Germinal center (tissue), 1 donor: ENCODE measurements around the gene ALK.
A peak's percentile ranks its signal among the peaks of the same experiment; 100 is the strongest.
"Not testable (repeated sequence)": the region's sequence is repeated elsewhere in the genome, so short reads cannot be mapped to it uniquely, and the experiment has no call there.

ENCODE experiments used
- DNase-seq: peaks from one replicate; pipeline ENCODE4 v3.0.0; 2012; ENCODE audit warnings: mixed read lengths, low spot score

The ALK gene

DNA sequence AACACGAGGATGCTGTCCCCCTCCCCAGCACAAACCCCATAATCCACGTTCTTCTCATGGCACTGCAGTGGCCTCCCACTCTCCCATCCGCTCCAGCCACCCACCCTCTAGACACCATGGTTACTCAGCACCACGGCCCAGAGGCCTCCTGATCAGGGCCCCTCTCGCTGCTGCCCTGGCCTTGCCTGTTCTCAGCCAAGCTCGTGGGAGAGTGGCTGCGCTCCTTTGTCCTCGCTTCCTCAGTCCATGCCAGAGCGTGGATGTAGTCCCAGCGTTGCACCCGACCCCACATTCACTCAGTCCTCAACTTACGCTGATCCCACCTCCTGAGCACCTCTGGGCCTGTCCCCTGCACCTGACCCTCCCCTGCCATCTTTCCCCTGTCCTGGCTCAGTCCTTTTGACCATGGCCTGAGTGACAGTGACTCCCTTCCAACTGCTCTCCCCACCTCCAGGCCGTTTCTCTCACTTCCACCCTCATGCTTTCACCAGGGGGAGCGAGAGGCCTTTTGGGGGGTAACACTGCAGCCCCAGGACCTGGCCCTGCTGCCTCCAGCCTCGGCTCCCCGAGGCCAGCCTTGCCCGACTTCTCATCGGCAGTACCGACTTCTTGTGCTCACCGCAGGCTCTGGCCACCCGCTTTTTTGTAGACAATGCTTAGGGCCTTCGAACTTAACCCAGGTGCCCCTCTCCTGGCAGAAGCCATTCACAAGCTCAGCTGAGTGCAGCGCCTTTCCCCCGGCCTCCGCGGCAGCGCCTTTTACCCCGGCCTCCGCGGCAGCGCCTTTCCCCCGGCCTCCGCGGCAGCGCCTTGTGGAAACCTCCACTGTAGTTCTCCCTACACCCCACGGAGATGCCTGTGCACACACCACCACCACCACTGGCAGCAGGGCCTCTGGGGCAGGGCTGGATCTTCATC is 674.7 kb downstream of the ALK start:
- DNase-seq: no peak

DNA sequence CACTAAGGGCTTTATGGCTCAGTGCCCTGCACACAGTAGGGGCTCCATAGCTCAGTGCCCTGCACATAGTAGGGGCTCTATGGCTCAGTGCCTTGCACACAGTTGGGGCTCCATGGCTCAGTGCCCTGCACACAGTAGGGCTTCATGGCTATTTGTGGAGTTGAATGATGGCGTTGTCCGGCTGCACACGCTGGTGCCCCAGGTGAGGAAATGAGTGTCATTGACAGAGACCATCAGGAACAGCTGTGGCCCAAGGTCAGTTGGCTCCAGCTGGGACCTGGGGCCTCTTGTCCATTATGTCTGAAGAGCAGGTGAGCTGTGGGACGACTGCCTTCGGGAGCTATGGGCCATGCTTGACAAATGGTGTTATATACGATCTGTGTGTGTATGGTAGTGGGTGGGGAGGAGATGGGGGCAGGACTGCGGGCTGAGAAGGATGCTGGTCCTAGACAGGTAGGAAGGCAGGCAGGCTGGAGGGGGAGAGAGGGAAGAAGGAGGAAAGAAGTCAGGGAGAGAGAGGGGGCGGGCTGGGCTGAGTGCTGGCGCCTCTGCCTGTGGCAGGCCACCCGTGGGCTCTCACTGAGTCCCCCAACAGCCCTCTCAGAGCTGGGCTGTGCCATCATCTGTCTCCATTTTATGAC is 675.5 kb downstream of the ALK start:
- DNase-seq: no peak

DNA sequence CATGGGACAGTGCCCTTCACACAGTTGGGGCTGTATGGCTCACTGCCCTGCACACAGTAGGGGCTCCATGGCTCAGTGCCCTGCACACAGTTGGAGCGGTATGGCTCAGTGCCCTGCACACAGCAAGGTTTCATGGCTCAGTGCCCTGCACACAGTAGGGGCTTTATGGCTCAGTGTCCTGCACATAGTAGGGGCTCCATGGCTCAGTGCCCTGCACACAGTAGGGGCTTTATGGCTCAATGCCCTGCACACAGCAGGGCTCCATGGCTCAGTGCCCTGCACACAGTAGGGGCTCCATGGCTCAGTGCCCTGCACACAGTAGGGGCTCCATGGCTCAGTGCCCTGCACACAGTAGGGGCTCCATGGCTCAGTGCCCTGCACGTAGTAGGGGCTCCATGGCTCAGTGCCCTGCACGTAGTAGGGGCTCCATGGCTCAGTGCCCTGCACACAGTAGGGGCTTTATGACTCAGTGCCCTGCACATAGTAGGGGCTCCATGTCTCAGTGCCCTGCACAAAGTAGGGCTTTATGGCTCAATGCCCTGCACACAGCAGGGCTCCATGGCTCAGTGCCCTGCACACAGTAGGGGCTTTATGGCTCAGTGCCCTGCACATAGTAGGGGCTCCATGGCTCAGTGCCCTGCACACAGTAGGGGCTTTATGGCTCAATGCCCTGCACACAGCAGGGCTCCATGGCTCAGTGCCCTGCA is 676.2 kb downstream of the ALK start:
- DNase-seq: not testable (repeated sequence)

- no peak for DNase-seq
Observed at GRCh38 chr2:29242621-29243375, 678.6 kb downstream of the ALK start.

- DNase-seq: peak; percentile 30
Observed at GRCh38 chr2:29241955-29242565, 679.3 kb downstream of the ALK start.

GRCh38 chr2:29241341-29241740 is 680.0 kb downstream of the ALK start:
- no peak for DNase-seq

DNA sequence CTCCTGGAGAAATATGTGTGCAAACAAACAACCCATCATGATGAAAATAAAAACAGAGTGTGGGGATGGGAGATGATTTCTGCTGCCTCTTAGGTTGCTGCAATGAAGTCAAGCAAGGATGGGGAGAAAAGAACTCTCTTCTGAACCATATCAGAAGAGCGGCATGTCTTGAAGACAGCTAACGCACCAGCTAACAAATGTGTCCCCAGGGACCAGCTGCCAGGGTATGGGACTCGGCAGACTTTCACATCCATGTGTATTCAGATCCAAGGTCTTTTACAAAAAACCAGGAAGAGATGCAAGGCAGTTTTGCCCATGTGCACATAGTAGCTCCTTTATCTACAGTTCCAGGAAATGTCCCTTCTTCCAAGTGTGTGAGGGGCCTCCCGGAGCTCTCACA is 680.8 kb downstream of the ALK start:
- DNase-seq: no peak

DNA sequence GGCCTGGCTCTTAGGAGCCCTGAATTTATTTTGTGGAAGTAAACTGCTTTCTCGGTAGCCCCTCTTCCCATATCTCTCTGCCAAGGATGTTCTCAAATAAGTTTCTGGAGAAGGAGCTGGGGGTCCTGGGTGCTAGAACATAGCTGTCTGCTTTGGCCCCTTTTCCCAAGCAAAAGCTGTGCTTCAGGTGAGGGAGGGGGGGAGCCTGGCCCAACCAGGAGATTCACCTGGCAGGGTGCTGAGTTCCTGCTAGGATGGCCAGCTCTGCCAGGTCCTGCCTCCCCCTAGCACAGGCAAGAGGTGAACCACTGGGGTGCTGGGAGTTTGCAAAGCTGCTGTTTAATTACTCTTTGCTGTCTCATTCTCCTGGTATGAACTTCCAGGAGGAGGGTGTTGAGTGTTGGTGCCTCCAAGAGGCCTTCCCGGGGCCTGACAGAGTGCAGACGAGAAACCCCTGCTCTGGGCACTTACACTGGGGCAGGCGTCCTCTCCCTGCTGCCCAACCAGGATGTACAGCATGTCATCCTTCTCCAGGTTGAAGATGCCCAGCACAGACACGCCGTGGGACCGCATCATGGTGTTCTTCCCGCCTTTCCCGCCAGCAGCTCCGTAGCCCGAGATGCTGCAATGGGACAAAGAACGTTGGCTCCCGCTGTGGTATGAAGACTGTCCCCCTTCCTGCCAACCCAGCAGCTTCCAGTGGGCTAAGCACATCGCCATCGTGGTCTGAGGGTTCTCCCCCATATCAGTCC is 682.0 kb downstream of the ALK start:
- DNase-seq: no peak

GRCh38 chr2:29238497-29238896 is 682.9 kb downstream of the ALK start:
- peak; percentile 46 for DNase-seq

- no peak for DNase-seq
Observed at GRCh38 chr2:29236074-29236473, 685.3 kb downstream of the ALK start.

- DNase-seq: no peak
Observed at GRCh38 chr2:29235411-29235810, 686.0 kb downstream of the ALK start.

GRCh38 chr2:29233428-29233827 is 688.0 kb downstream of the ALK start:
- no peak for DNase-seq

GRCh38 chr2:29232041-29232440 is 689.3 kb downstream of the ALK start:
- DNase-seq: no peak

DNA sequence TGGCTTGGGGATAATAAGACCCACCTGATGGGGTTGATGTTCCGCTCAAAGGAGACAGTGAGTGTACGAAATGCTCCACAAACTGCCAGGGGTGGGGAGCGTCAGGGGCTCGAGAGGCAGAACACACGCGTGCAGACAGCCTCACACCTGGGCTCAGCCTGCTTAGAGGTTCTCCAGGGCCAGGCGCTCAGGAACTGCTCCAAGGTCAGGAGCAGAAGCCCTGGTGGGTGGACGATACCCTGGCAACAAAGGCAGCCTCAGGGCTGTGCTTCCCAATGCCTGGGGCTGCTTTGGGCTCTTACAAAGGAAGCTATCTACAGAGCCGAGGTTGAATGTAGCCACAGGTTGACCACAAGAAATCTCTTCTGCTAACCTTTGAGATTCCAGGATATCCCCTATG is 691.7 kb downstream of the ALK start:
- no peak for DNase-seq

DNA sequence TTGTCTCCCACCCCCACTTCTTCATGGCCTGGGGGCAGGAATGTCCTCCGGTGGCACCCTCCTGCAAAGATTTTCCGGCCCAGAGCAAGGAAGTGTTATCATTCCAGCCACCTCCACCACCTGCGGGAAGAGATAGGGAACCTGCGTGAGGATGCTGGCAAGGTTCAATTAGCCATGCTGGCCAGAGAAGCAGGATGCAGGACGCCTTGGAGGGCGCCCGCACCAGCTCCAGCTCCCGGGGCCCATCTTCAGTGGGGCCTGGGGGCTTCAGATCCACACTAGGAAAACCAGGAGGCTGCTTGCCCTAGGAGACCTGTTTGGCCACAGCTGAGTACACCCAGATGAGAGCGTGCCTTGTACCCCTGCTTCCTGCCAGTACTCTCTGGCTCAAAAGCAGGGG is 692.4 kb downstream of the ALK start:
- no peak for DNase-seq

DNA sequence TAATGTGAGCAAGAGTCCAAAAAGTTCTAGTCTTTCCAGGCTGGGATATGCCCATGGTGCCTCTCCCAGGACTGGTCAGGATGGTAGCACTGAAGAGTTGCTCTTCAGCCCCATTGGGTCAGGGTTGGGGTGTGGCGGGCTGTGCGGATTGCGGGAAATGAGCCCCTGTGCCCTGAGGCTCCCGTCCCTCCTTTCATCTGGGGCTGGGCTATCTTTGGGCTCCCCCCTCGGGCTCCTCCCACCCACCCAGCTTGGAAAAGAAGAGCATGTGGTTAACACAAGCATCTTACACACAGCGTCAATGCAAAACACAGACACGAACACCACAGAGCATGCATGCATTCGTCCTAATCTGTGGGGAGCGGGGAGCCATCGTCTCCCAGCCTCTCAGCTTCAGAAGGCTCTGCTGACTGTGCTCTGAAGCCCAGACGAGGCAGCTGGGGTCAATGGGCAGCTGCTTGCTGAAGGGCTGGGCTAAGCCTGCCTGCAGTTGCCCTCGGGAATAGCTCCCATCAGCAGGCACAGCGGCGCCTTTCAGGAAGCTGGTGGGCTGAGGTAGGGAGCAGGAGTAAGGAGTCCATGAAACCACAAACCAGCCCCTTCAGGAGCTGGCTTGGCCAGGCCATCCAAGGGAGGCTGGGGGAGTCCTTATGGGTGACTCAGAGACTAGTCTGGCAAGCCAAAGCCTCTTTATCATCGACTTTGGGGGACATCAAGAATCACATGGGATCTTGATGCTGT is 693.3 kb downstream of the ALK start:
- no peak for DNase-seq

- DNase-seq: no peak
Observed at GRCh38 chr2:29226808-29227207, 694.6 kb downstream of the ALK start.

GRCh38 chr2:29226375-29226774 is 695.0 kb downstream of the ALK start:
- no peak for DNase-seq

DNA sequence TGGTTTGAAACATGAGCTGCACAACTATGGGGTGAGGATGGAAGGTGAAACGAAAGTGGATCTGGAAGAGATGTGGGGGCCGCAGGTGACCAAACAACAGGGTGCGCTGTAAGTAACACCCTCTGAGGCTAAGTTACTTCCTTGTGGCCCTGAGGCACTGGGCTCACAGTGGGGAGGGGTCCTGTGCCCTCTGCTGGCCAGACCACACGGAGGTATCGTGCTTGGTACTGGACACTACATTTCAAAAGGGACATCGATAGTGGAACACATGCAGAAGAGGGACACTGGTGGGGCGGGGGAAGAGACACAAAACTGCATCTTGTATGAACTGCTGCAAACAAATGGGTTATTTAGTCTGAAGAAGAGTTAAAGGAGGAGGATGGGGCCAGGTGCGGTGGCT is 695.6 kb downstream of the ALK start:
- no peak for DNase-seq
